Right atrium auricular region (tissue), 2 donors: ENCODE results near the gene B4GALT2. TPM values are rescaled to one million over a fixed set of nuclear protein-coding genes. Genes with fewer than 3 reads are reported as not detected.

Experiments used
- DNase-seq: peaks from one replicate; pipeline ENCODE4 v3.0.0-alpha.2; 2019; ENCODE audit warnings: low spot score
- H3K27ac ChIP-seq, 2 donors: fragments of 200-600 bp; sonication (generic); 1 replicate in 1 of 2; 2 replicates in 1 of 2; pipeline ENCODE4 v1.5.1; 2016 to 2019
- H3K27me3 ChIP-seq, 2 donors: fragments of 200-600 bp; sonication (generic); one replicate each; pipeline versions ENCODE4 v1.5.1 to v1.6.0; 2017 to 2019
- H3K36me3 ChIP-seq: fragments of 200-600 bp; sonication (generic); one replicate; pipeline ENCODE4 v1.5.1; 2016
- H3K4me1 ChIP-seq, 2 donors: fragments of 200-600 bp; sonication (generic); one replicate each; pipeline versions ENCODE4 v1.5.1 to v1.6.0; 2017 to 2019
- H3K4me3 ChIP-seq, 2 donors: fragments of 200-600 bp; sonication (generic); 1 replicate in 1 of 2; 2 replicates in 1 of 2; pipeline ENCODE4 v1.5.1; 2017 to 2019; ENCODE audit warnings: mild to moderate bottlenecking in 1 of 2, moderate library complexity in 1 of 2
- H3K9me3 ChIP-seq, 2 donors: fragments of 200-600 bp; sonication (generic); one replicate each; pipeline ENCODE4 v1.5.1; 2019
- CTCF ChIP-seq, 2 donors: fragments of 200-600 bp; sonication (generic); IDR thresholded peaks; one replicate each; pipeline ENCODE4 v1.5.1; 2019; ENCODE audit warnings: antibody characterized with exemption in 2 of 2
- total RNA-seq, 2 donors: library from RNA; depleted of rRNA; stranded (reverse); fragments of >200 nt; gene quantifications; one replicate each; pipeline ENCODE4 v1.1.0, GENCODE V29; 2016

Gene B4GALT2
- total RNA-seq, 2 donors from 2014 or later, result 33.0 to 48.5 TPM

GRCh38 chr1:43932786-43933385, 46.1 kb upstream of the B4GALT2 start:
- peaks cover 0 to 3% of the 10 kb centered on the region in 2 donors for H3K27me3 ChIP-seq
- H3K4me1 ChIP-seq, result peaks cover 0 to 31% of the 10 kb centered on the region in 2 donors
- TF ChIP-seq CTCF (IDR thresholded peaks at IDR 0.05), result no peak
- peak overlapping the region in 1 of 2 donors; percentile 42 for H3K4me3 ChIP-seq
- no peak for DNase-seq
- no peaks in the 10 kb centered on the region for H3K36me3 ChIP-seq
- no peak overlapping the region for H3K27ac ChIP-seq
- no peaks in the 10 kb centered on the region for H3K9me3 ChIP-seq

GRCh38 chr1:43933386-43934100, 45.5 kb upstream of the B4GALT2 start, which contains the start of gene ARTN:
Gene ARTN (plus strand): TSS chr1:43933801. CDS start chr1:43935657, 1,856 bp downstream.
- Histone ChIP-seq H3K27me3 (peaks cover 0 to 3% of the 10 kb centered on the region in 2 donors), H3K4me3 (peak within 1 kb of the TSS; percentile 18 to 42), H3K9me3 (no peaks in the 10 kb centered on the region), H3K27ac (no peak within 1 kb of the TSS), H3K4me1 (peaks cover 0 to 33% of the 10 kb centered on the region in 2 donors), H3K36me3 (no peaks in the 10 kb centered on the region)
- TF ChIP-seq CTCF (IDR thresholded peaks at IDR 0.05), result no peak
- no peak for DNase-seq

GRCh38 chr1:43934101-43934985, 44.7 kb upstream of the B4GALT2 start:
- peak; percentile 85 to 87 for TF ChIP-seq CTCF (IDR thresholded peaks at IDR 0.05)
- no peak overlapping the region for H3K27ac ChIP-seq
- peaks cover 0 to 3% of the 10 kb centered on the region in 2 donors for H3K27me3 ChIP-seq
- peak overlapping the region in 1 of 2 donors; percentile 42 for H3K4me3 ChIP-seq
- peaks cover 0 to 37% of the 10 kb centered on the region in 2 donors for H3K4me1 ChIP-seq
- H3K36me3 ChIP-seq, result no peaks in the 10 kb centered on the region
- H3K9me3 ChIP-seq, result no peaks in the 10 kb centered on the region
- no peak for DNase-seq

GRCh38 chr1:43934986-43935324, 44.1 kb upstream of the B4GALT2 start:
- Histone ChIP-seq H3K27ac (no peak overlapping the region), H3K36me3 (no peaks in the 10 kb centered on the region), H3K9me3 (no peaks in the 10 kb centered on the region), H3K4me3 (no peak overlapping the region), H3K27me3 (peaks cover 0 to 3% of the 10 kb centered on the region in 2 donors), H3K4me1 (peaks cover 0 to 37% of the 10 kb centered on the region in 2 donors)
- TF ChIP-seq CTCF (IDR thresholded peaks at IDR 0.05), result no peak
- no peak for DNase-seq

GRCh38 chr1:43935711-43936427, 43.1 kb upstream of the B4GALT2 start:
- H3K36me3 ChIP-seq, result no peaks in the 10 kb centered on the region
- peaks cover 0 to 37% of the 10 kb centered on the region in 2 donors for H3K4me1 ChIP-seq
- peak overlapping the region; percentile 32 to 52 for H3K4me3 ChIP-seq
- no peak for DNase-seq
- TF ChIP-seq CTCF (IDR thresholded peaks at IDR 0.05), result no peak
- no peaks in the 10 kb centered on the region for H3K9me3 ChIP-seq
- no peak overlapping the region for H3K27ac ChIP-seq
- H3K27me3 ChIP-seq, result peaks cover 0 to 3% of the 10 kb centered on the region in 2 donors
